Transverse colon (tissue), 4 donors: ENCODE data around the gene HOXD3. TPM values are rescaled to one million over a fixed set of nuclear protein-coding genes. Genes with fewer than 3 reads are reported as not detected.

Experiments used
- DNase-seq: peaks from one replicate; pipeline ENCODE4 v3.0.0-alpha.2; 2019
- H3K27ac ChIP-seq, 4 donors: fragments of 200-600 bp; sonication (generic); 2 replicates each; pipeline ENCODE4 v1.5.1; 2016 to 2018; ENCODE audit warnings: inconsistent platforms in 4 of 4
- H3K27me3 ChIP-seq: fragments of 200-600 bp; sonication (generic); 2 replicates; pipeline ENCODE4 v1.5.1; 2017; ENCODE audit warnings: inconsistent platforms
- H3K36me3 ChIP-seq, 4 donors: fragments of 200-600 bp; sonication (generic); 2 replicates each; pipeline ENCODE4 v1.5.1; 2017 to 2019; ENCODE audit warnings: inconsistent platforms in 4 of 4
- H3K4me1 ChIP-seq, 4 donors: fragments of 200-600 bp; sonication (generic); 2 replicates each; pipeline ENCODE4 v1.5.1; 2017 to 2020; ENCODE audit warnings: inconsistent platforms in 4 of 4
- H3K4me3 ChIP-seq, 4 donors: fragments of 200-600 bp; sonication (generic); 1 replicate in 1 of 4; 2 replicates in 3 of 4; pipeline versions ENCODE4 v1.5.1 to v1.6.1; 2017 to 2019; ENCODE audit warnings: inconsistent platforms in 4 of 4
- H3K9me3 ChIP-seq, 2 donors: fragments of 200-600 bp; sonication (generic); 2 replicates each; pipeline ENCODE4 v1.5.1; 2017 to 2019; ENCODE audit warnings: inconsistent platforms in 2 of 2
- EP300 ChIP-seq: sonication (generic); formaldehyde crosslinking; IDR thresholded peaks from one replicate; pipeline ENCODE4 v1.6.1; 2017; ENCODE audit warnings: antibody characterized with exemption, low read depth
- POLR2A ChIP-seq: fragments of 450-650 bp; IDR thresholded peaks from one replicate; pipeline ENCODE4 v1.6.1; 2016; ENCODE audit warnings: antibody characterized with exemption, mild to moderate bottlenecking, moderate library complexity
- POLR2AphosphoS5 ChIP-seq, 3 donors: sonication (generic); formaldehyde crosslinking; IDR thresholded peaks; one replicate each; pipeline ENCODE4 v1.6.1; 2016; ENCODE audit warnings: antibody characterized with exemption in 3 of 3
- WGBS, 2 donors: methylation state at CpG; one replicate each; pipeline ENCODE4 v1.1.5; 2018; ENCODE audit warnings: low coverage in 1 of 2; 5-methylcytosine and 5-hydroxymethylcytosine counted together
- in situ Hi-C, 4 donors: fragments of 200-750 bp; cut with MboI; loops; one replicate each; pipeline versions ENCODE4 v1.15.0 to v1.15.1; 2017; ENCODE audit warnings: low sequenced_read_pairs in 3 of 4, low pct_ligation_motif_present in 1 of 4, low pct_unique_long_range_greater_than_20kb in 1 of 4
- intact Hi-C: fragments of 100-400 bp; cut with DNase I; formaldehyde crosslinking; loops from one replicate; pipeline ENCODE4 v1.15.1; 2023; ENCODE audit warnings: low total_unique reads
- total RNA-seq, 4 donors: library from RNA; depleted of rRNA; stranded (reverse); fragments of >200 nt; gene quantifications; one replicate each; pipeline ENCODE4 v1.1.0, GENCODE V29; 2016
- TF ChIP-seq, protein P1 (sequence below), 5 experiments: fragments of 200-600 bp in 3 of 5; fragments of 450-650 bp in 2 of 5; sonication (generic) in 3 of 5; IDR thresholded peaks; 1 replicate in 2 of 5; 2 replicates in 3 of 5; pipeline ENCODE4 v1.5.1; 2016 to 2017; ENCODE audit warnings: antibody characterized with exemption in 5 of 5, inconsistent platforms in 3 of 5, mild to moderate bottlenecking in 2 of 5, moderate library complexity in 1 of 5

The HOXD3 gene
- total RNA-seq, 4 donors from 2014 or later = 2.0 to 15.7 (median 7.6) TPM; not detected in 1

DNA sequence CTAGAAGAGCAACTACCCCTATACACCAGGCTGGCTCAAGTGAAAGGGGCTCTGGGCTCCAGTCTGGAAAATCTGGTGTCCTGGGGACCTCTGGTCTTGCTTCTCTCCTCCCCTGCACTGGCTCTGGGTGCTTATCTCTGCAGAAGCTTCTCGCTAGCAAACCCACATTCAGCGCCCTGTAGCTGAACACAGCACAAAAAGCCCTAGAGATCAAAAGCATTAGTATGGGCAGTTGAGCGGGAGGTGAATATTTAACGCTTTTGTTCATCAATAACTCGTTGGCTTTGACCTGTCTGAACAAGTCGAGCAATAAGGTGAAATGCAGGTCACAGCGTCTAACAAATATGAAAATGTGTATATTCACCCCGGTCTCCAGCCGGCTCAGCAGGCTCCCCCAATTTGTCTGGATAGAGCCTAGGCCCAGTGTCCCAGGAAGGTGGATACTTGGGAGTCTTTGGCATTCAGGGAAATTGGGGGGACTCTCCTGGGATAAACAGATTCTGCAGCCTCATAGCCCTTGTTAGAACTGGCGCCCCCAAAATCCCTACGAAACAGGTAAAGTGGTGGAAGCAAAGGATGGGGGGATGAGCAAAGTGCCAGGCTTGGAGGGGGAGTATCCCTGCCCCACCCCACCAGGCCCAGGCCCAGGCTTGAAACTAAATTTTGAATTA is 8.2 kb upstream of the HOXD3 start:
- Histone ChIP-seq H3K27ac (no peak overlapping the region), H3K9me3 (no peaks in the 10 kb centered on the region), H3K4me1 (peaks cover 8 to 20% (median 14%) of the 10 kb centered on the region in 4 donors), H3K27me3 (peaks cover 15% of the 10 kb centered on the region), H3K4me3 (no peak overlapping the region), H3K36me3 (peaks cover 0 to 8% (median 0%) of the 10 kb centered on the region in 4 donors)
- no peak for DNase-seq
- intact Hi-C loops = no loop called here
- in situ Hi-C loops = loop anchor here in 3 of 4 donors (10.0 to 25.0 kb wide), 3 partner anchors 406 to 663 kb away; no protein-coding TSS in a partner anchor
- 69 to 87% methylated on average over 3 to 11 of the region's 11 CpGs for WGBS, 2 donors
- TF ChIP-seq EP300 (no peak), POLR2AphosphoS5 (IDR thresholded peaks at IDR 0.05) (no peak), POLR2A (no peak)
- TF ChIP-seq, protein P1, sequence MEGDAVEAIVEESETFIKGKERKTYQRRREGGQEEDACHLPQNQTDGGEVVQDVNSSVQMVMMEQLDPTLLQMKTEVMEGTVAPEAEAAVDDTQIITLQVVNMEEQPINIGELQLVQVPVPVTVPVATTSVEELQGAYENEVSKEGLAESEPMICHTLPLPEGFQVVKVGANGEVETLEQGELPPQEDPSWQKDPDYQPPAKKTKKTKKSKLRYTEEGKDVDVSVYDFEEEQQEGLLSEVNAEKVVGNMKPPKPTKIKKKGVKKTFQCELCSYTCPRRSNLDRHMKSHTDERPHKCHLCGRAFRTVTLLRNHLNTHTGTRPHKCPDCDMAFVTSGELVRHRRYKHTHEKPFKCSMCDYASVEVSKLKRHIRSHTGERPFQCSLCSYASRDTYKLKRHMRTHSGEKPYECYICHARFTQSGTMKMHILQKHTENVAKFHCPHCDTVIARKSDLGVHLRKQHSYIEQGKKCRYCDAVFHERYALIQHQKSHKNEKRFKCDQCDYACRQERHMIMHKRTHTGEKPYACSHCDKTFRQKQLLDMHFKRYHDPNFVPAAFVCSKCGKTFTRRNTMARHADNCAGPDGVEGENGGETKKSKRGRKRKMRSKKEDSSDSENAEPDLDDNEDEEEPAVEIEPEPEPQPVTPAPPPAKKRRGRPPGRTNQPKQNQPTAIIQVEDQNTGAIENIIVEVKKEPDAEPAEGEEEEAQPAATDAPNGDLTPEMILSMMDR (IDR thresholded peaks at IDR 0.05) = no peak

DNA sequence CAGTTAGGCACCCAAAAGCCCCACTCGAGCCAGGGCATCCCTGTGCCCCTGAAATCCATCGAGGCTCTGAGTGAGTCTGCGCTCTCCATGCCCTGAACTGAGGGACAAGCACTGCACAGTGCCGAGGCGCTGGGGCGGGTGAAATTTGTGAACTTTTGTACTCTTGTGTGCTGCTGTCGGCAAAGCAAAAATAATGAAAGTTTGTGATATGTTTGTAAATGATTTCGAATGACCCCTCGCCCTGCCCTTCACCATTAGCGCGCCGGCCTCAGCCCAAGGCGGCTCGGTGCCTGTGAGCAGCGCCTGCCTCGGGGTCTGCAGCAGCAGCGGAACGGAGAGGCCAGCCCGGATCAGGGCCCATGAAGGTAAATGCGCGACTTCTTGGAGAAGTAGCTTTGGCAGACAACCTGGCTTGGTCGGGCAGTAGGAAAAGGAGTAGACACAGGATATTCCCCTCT is 7.6 kb upstream of the HOXD3 start:
- intact Hi-C loops = no loop called here
- in situ Hi-C loops = loop anchor here in 3 of 4 donors (10.0 to 25.0 kb wide), 3 partner anchors 405 to 663 kb away; no protein-coding TSS in a partner anchor
- no peak for TF ChIP-seq POLR2AphosphoS5 (IDR thresholded peaks at IDR 0.05)
- no peak for TF ChIP-seq EP300
- no peak for TF ChIP-seq POLR2A
- TF ChIP-seq, protein P1 (IDR thresholded peaks at IDR 0.05) = no peak
- Histone ChIP-seq H3K4me1 (peaks cover 8 to 20% (median 14%) of the 10 kb centered on the region in 4 donors), H3K4me3 (no peak overlapping the region), H3K36me3 (peaks cover 0 to 8% (median 0%) of the 10 kb centered on the region in 4 donors), H3K27me3 (peaks cover 19% of the 10 kb centered on the region), H3K9me3 (no peaks in the 10 kb centered on the region), H3K27ac (no peak overlapping the region)
- 67% methylated on average over 22 of the region's 22 CpGs; no CpG with 5 or more reads in 1 of the 2 donors for WGBS, 2 donors
- no peak for DNase-seq

DNA sequence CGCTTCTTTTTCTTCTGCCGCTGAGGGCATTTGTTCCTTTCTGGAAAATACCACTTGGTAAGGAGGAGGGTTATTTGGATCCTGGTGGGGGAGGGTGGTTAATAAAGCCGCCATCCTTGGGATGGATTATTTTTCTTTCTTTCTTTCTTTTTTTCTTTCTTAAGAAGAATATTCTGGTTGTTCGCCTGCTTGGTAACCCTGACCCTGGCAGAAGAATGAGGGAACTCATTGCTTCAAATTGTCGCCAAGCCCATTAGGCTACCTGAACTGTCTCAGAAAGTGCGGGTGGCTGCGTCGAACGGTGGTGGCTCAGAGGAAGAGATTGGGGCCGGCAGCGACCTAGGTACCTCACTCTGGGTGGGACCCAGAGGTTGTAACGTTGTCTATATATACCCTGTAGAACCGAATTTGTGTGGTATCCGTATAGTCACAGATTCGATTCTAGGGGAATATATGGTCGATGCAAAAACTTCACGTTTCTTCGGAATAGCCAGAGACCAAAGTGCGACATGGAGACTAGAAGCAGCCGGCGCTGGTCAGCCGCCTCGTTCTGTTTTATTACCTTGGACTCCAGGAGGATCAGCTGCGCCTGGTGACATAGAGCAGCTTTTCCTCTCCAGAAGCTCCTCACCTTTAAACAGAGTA is 7.0 kb upstream of the HOXD3 start:
- peaks cover 8 to 17% (median 13%) of the 10 kb centered on the region in 4 donors for H3K4me1 ChIP-seq
- intact Hi-C loops = no loop called here
- H3K9me3 ChIP-seq = no peaks in the 10 kb centered on the region
- no peak overlapping the region for H3K27ac ChIP-seq
- TF ChIP-seq POLR2A = no peak
- TF ChIP-seq EP300 = no peak
- no peak for TF ChIP-seq POLR2AphosphoS5 (IDR thresholded peaks at IDR 0.05)
- TF ChIP-seq, protein P1 (IDR thresholded peaks at IDR 0.05) = no peak
- DNase-seq = no peak
- WGBS, 2 donors = 67 to 72% methylated on average over 14 to 24 of the region's 24 CpGs
- in situ Hi-C loops = loop anchor here in 3 of 4 donors (10.0 to 25.0 kb wide), 3 partner anchors 405 to 662 kb away; no protein-coding TSS in a partner anchor
- no peak overlapping the region for H3K4me3 ChIP-seq
- H3K27me3 ChIP-seq = peaks cover 25% of the 10 kb centered on the region
- H3K36me3 ChIP-seq = peaks cover 0 to 8% (median 0%) of the 10 kb centered on the region in 4 donors
